ENCODE measurements around the gene SH3BGRL2.
"Not testable (repeated sequence)": the region's sequence is repeated elsewhere in the genome, so short reads cannot be mapped to it uniquely, and the experiment has no call there.

Gene SH3BGRL2

DNA sequence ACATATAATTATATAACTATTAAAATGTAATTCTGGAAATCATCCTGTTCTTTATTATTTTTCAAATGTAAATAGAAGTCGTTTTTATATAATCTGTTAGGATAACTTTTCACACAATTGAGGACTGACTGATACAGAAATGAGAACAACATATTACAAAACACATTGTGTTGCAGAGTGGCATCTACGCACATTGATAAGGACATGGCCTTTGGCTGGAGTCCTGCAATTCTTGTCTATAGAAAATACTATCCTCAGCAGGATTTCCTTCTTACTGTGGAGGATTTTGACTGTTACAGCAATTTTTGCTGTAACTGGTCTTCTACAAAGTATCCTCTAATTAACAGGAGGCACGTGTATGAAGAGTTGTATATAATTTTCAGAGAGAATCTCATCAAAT, 19.8 kb downstream of the SH3BGRL2 start:
- no peak for DNase-seq

DNA sequence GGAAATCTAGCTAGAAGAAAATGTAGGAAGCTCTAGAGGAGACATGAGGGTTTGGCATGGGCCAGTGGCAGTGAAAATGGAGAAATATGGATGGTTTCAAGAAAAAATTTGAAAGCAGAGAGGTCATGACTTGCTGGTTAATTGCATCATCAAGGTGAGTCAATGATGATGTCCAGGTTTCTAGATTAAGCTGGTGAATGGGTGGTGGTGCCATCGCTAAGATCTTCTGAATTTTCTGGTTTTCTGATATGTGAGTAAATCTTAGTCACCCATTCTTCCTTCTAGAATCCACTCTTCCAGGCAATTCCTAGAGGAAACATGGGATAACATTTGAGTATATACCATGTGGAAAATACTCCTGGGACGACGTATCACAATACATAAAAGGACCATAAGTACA, 25.0 kb downstream of the SH3BGRL2 start:
- DNase-seq: no peak

DNA sequence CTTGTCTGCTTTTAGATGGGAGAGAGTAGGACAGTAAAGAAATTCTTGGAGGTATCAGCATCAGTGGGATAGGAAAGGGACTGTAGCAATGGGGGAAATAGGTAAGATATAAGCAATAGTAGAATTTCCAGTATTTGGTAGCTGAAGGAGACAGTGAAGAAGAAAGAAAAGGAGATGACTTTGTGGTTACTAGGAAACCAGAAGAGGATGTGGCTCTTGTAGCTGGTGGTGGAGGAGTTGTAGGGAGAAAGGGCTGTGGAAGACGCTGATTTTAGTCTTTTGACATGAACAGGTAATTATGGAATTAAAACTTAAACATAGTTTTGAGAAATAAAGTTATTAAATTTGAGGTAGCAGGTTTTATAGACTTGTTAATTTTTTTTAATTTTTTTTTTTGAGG, 26.1 kb downstream of the SH3BGRL2 start:
- DNase-seq: no peak

DNA sequence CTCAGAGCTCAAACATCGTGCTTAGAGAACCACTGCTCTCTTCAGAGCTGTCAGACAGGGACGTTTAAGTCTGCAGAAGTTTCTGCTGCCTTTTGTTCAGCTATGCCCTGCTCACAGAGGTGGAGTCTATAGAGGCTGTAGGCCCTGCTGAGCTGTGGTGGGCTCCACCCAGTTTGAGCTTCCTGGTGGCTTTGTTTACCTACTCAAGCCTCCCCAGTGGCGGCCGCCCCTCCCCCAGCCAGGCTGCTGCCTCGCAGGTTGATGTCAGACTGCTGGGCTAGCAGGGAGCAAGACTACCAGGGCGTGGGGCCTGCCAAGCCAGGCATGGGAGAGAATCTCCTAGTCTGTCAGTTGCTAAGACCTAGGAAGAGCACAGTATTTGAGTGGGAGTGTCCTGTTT, 32.5 kb downstream of the SH3BGRL2 start:
- DNase-seq: not testable (repeated sequence)

DNA sequence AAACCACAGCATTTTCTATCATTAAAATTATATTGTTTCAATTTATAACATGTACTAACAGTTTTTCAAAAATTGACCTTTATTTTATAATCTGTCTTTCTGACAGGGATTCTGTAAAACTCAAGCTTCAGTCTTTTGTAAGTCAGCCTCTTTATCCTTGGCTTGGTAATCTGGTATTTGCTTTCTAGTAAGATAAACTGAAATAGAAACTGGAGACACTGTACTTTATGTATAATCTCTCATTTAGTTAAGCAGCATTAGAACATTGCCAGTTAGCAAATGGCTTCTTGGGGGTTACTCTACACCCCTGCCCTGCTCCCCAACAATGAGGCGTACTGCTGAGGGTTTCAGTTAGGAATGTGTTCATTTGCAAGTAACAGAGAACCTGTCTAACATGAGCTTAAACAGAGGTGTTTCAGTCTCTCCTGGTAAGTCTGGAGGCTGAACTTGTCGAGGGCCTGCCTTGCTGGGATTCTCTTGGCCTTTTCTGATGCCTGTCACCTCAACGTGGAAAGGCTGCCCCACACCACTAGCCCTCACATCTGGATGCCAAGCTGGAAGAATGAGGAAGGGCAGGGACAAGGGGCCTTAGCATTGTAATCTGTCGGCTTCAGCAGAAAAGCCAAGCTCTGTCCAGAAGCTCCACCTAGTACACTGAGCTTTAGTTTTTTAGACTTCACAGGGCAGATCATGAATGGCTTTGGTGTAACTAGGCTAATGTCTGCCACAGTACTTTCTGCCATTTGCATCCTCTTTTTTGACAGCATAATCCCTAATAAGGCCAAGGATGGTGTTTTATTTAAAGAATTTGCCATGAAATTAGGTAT, 34.8 kb downstream of the SH3BGRL2 start:
- no peak for DNase-seq

DNA sequence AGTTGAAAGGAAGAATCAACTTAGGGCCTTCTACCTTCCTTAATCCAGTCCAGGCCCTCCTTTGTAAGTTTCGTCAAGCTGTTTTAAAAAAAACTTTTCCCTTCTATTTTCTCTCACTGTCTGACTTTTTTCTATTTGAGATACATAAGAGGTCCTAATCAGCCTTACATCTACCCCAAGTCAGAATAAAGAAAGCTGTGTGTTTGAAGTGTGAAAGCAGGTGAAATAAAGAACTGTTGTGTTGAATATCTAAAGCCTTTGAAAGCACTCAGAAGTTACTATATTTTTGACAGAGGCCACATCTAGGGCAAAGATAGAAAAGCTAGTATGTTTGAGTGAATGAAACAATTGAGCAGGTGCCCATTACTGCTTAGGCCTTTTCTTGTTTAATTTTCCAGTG, 35.5 kb downstream of the SH3BGRL2 start:
- no peak for DNase-seq

DNA sequence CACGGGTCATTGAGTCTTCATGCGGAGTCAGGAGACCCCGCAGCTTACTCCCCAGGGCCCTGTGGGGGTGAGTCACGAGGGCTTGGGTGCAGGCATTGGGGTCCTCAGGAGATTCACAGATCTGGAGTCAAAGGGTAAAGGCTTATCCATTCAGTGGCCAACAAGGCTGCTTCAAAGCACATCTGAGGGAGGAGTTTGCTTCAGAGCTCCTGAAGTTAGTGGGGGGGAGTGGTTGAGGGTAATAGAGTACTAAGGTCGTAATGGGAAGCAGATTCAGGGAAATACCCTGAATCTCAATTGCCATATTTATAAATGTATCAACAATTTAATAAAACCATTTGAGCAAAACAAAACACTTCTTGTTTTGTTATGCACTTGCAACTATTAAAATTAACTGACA, 37.3 kb downstream of the SH3BGRL2 start:
- DNase-seq: no peak

DNA sequence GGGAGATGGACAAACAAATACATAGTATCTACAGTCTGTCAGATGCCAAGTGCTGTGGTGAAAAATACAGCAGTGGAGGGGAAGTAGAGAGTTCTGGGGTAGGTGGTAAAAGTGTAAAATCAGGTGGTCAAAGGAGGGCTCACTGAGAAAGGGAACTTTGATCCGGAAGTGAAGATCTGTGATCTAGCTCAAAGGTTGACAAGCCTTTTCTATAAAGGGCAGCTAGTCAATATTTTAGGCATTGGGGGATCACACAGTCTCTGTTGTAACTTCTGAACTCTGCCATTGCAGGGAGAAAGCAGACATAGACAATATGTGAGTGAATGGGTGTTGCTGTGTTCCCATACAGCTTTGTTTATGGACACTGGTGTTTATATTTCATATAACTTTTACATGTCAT, 38.6 kb downstream of the SH3BGRL2 start:
- no peak for DNase-seq

DNA sequence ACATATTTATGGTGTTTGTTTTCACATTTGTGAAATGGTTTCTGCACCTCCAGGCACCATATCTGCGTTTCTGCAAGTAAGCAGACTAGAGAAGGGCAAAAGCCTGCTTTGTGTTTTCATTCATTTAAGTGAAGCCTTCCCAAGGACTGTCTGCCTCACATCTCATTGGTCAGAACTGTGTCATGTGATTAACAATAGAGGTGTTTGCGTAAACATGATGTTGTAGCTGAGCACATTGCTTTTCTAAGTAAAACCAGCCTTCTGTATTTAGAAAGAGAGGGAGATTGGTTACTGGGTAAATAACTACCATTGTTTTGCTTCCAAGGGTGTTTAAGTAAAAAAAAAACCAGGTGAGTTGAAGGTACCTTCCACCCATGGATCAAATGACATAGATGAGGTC, 39.7 kb downstream of the SH3BGRL2 start:
- no peak for DNase-seq

DNA sequence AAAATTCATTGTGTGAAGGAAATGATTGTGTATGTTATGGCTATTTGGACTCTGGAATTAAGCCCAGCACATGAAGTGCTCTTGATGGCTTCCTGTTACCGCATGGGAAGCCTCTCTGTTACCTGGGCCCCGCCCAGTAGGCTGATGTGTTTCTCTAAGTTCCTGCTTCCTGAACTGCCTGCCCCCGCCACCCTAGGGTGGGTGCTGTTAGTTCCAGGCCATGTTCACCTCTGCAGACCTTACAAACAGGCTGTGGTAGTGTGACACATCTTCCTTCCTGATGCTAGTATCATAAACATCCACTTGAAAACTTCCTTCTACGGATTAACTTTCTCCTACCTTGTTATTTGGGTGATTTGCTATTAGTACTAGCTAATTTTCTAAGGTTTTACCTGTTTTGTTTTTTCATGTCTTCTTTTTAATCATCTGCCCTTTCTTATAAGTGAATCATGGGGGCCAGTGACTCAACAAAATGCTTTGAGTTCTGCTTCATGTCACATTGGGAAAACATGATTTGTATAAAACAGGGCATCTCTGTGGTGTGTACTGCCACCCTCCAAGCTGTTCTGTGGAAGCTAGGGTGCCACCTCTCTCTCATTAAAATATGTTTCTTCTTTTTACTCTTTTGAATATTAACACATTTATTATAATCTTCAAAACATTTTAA, 40.6 kb downstream of the SH3BGRL2 start:
- DNase-seq: no peak

DNA sequence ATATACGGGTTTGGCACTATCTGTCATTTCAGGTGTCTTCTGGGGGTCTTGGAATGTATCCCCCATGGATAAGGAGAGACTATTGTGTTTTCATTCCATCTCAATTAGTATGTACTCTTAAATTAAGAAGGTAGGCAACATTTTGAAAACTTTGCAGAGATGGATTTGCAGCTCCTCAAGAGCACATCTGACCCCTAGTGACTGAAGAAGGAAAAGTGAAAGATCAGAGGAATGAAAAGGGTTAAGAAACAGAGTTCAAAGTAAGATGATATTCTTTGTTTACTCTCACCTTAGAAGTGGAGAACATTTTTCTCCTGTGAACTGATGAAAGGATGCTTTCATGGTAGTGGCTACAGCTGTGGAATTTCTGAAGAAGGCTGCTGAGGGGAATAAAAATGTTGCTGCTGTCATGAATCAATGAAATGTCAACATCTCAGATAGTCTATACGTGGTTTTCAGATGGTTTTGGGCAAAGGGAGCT, 41.5 kb downstream of the SH3BGRL2 start:
- peak; percentile 25 for DNase-seq

DNA sequence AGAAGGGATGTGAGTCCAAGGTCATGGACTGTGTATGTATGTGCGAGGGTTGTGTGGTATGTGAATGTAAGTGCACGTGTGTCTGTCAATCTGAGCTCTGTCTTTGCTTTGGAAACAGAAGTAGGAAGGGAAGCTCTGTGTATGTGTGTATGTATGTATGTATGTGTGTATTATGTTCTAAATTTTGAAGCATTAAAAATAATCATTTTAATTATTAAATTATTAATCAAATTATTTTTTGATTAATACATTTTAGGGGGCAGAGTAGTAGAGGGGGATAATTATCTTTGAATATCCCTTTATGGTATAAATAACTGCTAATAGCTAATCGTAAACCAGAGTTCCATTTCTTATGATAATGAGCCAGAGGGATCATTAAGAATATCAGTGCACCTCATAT, 42.8 kb downstream of the SH3BGRL2 start:
- no peak for DNase-seq

DNA sequence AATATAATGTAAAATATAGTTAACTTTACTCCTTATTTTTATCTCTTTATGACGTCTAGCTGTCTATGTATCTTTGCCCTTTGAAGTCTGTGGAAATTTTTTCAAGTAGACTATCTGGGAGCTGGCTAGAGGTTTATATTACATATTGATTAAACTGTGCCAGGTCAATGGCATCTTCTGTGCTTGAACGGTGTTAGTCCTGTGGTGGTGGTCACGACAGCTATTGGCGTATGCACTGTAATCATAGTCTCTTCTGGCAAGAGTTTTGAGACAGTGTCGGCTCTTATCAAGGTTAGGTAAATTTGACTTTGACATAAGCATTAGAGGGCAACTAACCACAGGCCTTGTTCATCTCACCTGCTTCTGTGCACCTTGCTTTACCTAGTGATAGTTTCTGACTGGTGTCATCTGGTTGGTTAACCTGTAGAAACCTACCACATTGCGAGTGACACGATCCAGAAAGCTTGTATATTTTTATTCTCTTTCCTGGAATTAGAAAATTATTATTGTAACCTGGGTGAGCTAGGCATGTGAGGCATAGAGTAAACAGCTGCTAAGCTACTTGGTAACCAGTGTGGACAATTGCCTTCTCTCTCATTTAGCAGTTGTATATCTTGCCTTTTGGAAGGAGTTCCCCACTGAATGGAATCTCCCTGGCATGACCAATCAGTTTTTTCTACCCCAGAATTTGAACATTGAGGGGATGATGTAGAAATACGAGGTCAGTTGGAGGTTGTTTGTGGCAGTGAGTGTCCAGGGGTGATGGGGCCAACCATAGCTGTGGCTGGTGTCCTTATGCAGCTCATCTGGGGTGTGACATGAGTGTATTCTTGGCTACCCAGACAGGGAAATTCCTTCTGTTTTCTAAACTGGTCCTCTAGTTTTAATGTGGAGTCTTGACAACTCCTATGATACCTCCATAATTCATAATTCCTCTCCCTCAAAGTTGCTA, 45.9 kb downstream of the SH3BGRL2 start:
- DNase-seq: no peak

DNA sequence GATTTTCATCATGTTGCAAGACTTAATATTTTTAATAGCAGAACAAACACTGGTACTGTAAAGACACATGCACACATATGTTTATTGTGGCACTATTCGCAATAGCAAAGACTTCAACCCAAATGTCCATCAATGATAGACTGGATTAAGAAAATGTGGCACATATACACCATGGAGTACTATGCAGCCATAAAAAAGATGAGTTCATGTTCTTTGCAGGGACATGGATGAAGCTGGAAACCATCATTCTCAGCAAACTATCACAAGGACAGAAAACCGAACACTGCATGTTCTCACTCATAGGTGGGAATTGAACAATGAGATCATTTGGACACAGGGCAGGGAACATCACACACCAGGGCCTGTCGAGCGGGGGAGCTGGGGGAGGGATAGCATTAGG, 51.6 kb downstream of the SH3BGRL2 start:
- DNase-seq: not testable (repeated sequence)

DNA sequence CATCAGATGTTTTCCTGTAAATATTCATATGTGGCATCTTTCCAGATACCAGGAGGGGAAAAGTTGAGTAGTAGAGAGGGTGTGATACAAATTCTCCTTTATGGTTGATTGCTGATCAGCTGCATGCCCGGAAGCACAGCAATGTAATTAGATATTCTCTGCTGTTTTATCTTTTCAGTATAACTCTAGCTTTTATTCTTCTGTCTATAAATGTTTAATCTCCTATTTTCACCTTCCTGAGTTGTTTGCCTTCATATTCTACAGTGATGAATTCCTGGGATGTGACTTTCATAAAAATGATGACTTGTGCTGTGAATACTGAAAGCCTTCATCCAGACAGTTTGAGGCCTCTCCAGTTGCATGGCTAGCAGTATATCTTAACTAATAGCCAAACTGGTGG, 53.7 kb downstream of the SH3BGRL2 start:
- no peak for DNase-seq

DNA sequence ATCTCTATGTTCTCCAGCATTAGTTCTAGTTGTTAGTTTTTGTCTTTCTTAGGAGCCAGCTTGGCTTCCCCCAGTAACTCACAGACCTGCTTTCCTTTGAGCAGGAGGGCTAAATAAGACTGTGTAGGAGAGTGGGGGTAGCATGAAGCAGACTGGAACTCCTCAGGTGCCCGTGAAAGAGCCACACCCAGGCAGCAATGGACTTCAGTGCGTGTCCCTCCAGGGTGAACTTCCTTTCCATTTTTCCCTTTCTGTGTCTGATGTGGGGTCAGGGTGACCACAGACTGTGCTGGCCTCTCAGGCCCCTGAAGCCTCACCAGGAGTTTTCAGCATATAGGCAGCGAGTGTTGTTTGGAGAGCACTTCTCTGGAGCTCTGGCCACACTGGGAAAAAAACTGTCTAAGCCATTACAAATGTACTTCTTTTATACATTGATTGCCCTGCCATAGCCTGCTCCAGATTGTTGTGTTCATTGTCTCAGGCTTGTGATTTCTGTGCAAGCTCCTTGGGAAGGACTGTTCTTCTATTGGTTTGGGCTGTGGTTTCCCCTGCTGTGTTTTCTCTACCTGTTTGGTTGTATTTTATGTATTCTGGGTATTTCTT, 55.7 kb downstream of the SH3BGRL2 start:
- no peak for DNase-seq

DNA sequence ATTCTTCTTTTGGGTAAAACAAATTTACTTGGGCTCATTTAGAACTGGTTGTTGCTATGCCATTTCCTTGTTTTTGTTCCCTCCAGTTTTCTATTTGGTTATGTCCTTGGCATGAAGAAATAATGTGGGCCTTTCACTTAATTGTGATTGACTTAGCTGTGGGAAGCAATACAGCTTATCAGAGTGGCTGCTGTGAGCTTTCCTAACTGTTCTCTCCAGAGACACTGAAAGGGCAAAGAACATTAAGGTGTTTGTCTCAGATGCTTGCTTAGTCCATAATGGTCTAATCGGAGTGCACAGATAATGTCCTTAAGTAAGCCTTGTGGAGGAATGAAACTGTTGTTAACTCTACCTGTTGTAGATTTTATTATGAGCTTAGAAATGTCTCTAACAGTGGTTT, 56.6 kb downstream of the SH3BGRL2 start:
- no peak for DNase-seq

DNA sequence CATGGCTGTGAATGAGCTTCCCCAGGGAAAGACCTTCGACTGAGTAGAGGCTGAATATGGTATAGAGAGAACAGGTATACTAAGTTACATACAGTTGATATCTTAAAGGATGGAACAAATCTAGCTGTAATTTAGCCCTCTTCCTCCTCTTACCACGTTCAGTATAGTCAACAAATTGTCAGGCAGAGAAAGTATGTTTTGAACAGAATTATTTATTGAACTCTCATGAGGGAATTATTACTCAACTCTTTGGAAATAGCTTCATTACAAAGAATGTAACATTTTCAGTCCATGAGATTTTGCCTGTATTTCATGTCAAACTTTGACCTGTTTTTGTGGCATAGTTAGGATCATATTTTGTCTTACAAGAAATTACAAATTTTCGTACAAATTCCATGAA, 63.0 kb downstream of the SH3BGRL2 start:
- no peak for DNase-seq

DNA sequence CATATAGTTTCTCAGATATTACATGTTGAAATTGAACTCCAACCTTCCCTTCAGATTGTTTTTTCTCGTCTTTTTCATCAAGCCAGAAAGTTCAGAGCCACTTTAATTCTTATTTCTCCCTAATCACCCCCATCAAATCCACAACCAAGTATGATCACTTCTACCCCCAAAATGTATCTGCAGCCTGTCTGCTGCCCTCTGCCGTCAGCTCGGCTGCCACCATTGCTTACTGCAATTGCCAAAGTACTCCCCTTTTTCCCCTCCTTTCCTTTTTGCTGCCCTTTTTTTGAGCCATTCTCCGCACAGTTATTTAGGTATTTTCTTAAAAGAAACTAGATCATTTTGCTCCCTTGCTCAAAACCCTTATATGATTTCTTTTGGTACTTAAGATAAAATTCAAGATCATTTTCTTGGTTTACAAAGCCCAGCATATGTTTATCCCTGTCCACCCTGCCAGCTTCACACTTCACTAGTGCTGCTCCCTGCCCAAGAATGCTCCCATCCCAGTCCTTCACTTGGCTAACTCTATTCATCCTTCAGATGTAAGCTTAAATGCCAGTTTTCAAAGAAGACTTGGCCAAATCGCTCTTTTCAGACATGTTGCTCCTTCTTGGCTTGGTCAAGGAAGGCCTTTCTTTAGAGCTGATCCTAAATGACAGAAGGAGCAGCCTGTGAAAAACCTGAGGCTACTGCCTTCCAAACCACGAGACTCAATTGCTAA, 63.7 kb downstream of the SH3BGRL2 start:
- no peak for DNase-seq

DNA sequence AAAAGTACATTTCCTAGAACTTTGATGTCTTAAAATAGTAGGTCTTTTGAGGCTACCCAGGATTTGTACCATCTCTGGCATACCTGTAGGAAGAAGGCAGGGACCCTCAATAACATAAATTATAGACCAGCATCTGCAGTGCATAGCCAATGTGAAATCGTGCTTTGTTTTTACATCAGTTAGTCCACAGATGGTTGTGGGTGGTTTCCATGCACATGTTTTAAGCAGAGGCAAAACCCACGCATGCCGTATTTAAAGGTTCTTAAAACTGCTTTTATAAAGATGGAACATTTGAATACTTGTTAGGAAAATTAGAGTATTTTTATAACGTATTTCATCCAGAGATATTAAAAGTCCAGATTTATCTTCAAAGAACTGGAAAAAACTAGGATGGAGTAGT, 66.3 kb downstream of the SH3BGRL2 start:
- no peak for DNase-seq

DNA sequence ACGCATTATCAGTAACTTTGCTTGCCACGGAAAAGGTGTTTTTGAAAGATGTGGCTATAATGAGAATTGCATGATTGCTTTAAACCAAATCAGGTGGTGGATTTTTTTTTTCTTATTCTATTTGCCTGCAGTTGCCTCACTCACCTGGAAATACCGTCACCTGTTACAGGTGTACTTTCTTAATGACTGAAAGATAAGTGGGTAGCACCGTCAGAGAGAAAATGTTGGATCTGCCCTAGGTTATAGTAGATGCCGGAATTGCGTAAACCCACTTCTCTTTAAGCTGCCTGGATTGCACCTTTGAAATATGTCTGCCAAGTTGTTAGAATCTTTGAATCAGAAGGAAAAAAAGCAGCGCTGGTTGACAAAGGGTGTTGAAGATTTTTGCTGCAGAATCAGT, 68.5 kb downstream of the SH3BGRL2 start:
- no peak for DNase-seq

DNA sequence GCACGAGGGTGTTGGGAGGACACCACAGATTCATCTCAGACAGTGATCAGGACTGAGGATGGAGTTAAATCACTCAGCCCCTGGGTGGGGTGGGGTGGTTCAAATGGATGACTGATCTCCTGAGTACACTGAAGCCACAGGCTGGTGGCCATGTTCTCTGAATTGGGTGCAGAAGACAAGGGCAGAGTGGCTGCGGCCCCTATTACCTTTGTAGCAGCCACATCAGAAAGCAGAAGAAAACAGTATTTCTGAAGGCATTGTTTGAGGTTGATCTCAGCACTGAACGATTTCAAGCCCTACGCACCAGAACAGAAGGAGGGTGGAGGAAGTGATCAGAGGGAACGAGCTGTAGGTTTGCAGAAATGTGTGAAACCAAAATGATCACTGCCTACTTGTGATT, 71.6 kb downstream of the SH3BGRL2 start:
- DNase-seq: no peak

Data from fibroblast of skin of right biceps (primary cell).